GM12891 (cell line): ENCODE data around the gene HUS1.
"Not testable (repeated sequence)": the region's sequence is repeated elsewhere in the genome, so short reads cannot be mapped to it uniquely, and the experiment has no call there.

Source experiments
- DNase-seq: peaks from one replicate; pipeline ENCODE4 v3.0.0; 2011; ENCODE audit warnings: low spot score; ENCODE audit not compliant: insufficient read length
- FAIRE-seq: peaks from 2 replicates; lab custom pipeline; 2011; peaks lifted over from hg19 to GRCh38; lab: Jason Lieb, UNC
- PAX5 ChIP-seq: IDR thresholded peaks from 2 replicates; pipeline ENCODE4 v1.6.1; 2011; ENCODE audit warnings: low read length, moderate library complexity, mild to moderate bottlenecking; ENCODE audit not compliant: insufficient read depth, severe bottlenecking
- POLR2A ChIP-seq: IDR thresholded peaks from 2 replicates; pipeline ENCODE4 v1.6.1; 2011; ENCODE audit warnings: low read depth, low read length, control low read depth
- POLR2AphosphoS5 ChIP-seq: IDR thresholded peaks from 2 replicates; pipeline ENCODE4 v1.6.1; 2011; ENCODE audit warnings: low read depth, low read length, control low read depth
- POU2F2 ChIP-seq: IDR thresholded peaks from 2 replicates; pipeline ENCODE4 v1.6.1; 2011; ENCODE audit warnings: low read depth, mild to moderate bottlenecking, control low read depth, low read length, moderate library complexity
- SPI1 ChIP-seq: IDR thresholded peaks from 2 replicates; pipeline ENCODE4 v1.6.1; 2011; ENCODE audit warnings: low read depth, low read length, control low read depth
- TAF1 ChIP-seq: IDR thresholded peaks from 2 replicates; pipeline ENCODE4 v1.6.1; 2011; ENCODE audit warnings: low read depth, low read length, control low read depth

HUS1 gene

GRCh38 chr7:48004638-48005037, 25.2 kb upstream of the HUS1 start:
- TF ChIP-seq PAX5 (no peak), TAF1 (no peak), POLR2A (no peak), POU2F2 (no peak), SPI1 (no peak), POLR2AphosphoS5 (no peak)
- FAIRE-seq (peak; percentile 67), DNase-seq (no peak)

GRCh38 chr7:48004032-48004431, 24.6 kb upstream of the HUS1 start:
- no peak for FAIRE-seq
- TF ChIP-seq SPI1: no peak
- no peak for TF ChIP-seq POLR2AphosphoS5
- no peak for TF ChIP-seq POLR2A
- no peak for TF ChIP-seq PAX5
- TF ChIP-seq POU2F2: no peak
- TF ChIP-seq TAF1: no peak
- no peak for DNase-seq

- not testable (repeated sequence) for DNase-seq, FAIRE-seq
These were observed 20.7 kb upstream of the HUS1 start for GRCh38 chr7:48000164-48000563.

DNA sequence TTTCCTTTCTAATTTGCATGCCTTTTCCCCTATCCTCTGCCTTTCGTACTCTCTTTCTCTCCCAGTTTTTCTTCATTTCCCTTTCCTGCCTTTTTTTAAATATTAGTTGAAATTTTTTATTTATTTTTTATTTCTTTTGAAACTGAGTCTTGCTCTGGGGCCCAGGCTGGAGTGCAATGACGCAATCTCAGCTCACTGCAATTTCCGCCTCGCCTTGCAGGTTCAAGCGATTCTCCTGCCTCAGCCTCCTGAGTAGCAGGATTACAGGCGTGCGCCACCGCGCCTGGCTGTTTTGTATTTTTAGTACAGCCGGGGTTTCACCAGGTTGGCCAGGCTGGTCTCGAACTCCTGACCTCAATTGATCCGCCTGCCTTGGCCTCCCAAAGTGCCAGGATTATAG, 20.0 kb upstream of the HUS1 start:
- DNase-seq: no peak
- TF ChIP-seq TAF1: no peak
- no peak for TF ChIP-seq POLR2AphosphoS5
- no peak for TF ChIP-seq PAX5
- TF ChIP-seq POU2F2: no peak
- TF ChIP-seq SPI1: no peak
- no peak for TF ChIP-seq POLR2A
- FAIRE-seq: no peak

- FAIRE-seq (no peak), DNase-seq (no peak)
- TF ChIP-seq POU2F2: no peak
- TF ChIP-seq POLR2A: no peak
- TF ChIP-seq TAF1: no peak
- no peak for TF ChIP-seq PAX5
- no peak for TF ChIP-seq SPI1
- no peak for TF ChIP-seq POLR2AphosphoS5
These were observed 13.0 kb upstream of the HUS1 start for GRCh38 chr7:47992446-47992845.

DNA sequence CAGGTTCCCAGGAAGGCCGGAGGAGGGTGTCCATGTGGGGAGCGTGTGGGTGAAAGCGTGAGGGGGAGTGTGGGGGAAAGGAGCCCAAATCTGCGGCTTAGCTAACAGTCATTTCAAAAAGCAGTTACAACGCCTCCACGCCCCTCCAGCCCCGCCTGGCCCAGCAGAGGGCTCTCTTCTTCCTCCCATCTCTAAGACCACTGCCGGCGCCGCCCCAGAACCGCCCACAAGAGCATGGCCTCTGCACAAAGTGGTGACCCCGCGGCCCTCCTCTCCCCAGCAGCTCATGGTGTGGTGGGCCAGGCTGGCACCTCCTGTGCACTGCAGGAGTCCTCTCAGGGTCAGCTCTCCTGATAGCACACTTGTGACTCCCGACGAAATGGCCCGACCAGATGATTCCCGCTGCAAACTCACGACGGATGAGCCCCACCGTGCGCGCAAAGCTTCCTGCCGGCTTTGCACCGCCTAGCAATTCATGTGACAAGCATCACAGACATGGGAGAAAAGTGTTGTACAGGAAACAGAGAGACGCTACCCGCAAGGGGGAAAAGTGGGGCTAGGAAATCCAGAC, 12.4 kb upstream of the HUS1 start:
- TF ChIP-seq POLR2A (no peak), TAF1 (no peak), POLR2AphosphoS5 (no peak), PAX5 (no peak), POU2F2 (peak; percentile 11; the same call in 1 of the 2 replicates)
- peak; percentile 75 for DNase-seq
- peak; percentile 93 for FAIRE-seq

- FAIRE-seq (no peak), DNase-seq (no peak)
- TF ChIP-seq POLR2AphosphoS5 (no peak), POLR2A (no peak), POU2F2 (no peak), TAF1 (no peak), PAX5 (no peak), SPI1 (no peak)
These were observed 11.9 kb upstream of the HUS1 start for GRCh38 chr7:47991270-47991669.

DNA sequence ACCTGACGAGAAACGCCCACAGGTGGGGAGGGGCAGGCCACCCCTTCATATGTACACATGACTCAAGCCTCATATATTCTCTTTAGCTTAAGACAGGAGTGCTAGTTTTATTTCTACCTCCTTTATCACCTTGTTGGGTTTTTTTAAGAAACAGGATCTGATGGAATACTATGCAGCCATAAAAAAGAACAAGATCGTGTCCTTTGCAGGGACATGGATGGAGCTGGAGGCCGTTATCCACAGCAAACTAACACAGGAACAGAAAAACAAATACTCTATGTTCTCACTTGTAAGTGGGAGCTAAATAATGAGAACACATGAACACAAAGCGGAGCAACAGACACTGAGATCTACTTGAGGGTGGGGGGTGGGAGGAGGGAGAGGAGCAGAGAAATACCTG, 11.2 kb upstream of the HUS1 start:
- no peak for DNase-seq
- TF ChIP-seq TAF1: no peak
- no peak for TF ChIP-seq POU2F2
- TF ChIP-seq SPI1: no peak
- FAIRE-seq: no peak

- not testable (repeated sequence) for DNase-seq, FAIRE-seq
These were observed 10.4 kb upstream of the HUS1 start for GRCh38 chr7:47989607-47990400.

DNA sequence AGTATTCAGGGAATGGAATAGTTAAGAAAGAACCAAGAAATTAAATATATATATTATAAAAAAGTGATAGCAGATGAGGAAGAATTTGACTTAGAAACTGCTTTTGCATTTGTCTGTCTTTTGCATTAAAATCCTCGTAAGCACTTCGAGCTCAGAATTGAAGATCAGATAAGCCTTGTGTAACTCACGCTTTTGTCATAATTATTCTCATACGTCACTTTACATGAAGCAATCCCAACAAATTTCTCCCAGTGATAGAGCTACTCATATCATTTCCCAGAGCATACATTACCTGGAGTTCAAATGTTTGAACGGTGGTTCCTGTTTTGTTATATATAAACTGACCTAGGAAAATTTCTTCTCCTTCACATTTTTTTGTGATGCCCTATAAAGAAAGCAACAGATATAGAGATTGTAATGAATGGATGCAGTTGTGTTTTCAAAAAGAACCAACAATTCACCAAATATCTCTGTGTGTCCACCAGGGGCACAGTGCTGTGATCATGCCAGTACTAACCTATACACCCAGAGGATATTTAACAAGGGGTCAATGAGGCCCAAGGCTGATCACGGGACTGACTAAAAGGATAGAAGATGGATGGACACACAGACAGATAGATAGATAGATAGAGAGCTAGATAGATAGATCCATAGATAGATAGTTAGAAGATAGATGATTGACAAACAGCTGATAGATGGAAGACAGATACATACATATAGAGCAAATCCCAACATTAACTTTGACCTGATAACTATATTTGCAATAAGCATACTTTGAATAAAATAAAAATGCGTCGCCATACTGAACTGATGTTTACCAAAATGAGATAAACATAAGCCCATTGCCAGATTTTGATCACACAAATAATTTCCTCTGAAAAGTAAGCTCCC, 9.3 kb upstream of the HUS1 start:
- FAIRE-seq: no peak
- no peak for DNase-seq
- TF ChIP-seq POU2F2 (no peak), SPI1 (no peak), POLR2AphosphoS5 (no peak), POLR2A (no peak), PAX5 (no peak), TAF1 (no peak)
